HG03108 (cell line): Measurements from ENCODE around the gene PLPPR5.
"Not testable (repeated sequence)": the region's sequence is repeated elsewhere in the genome, so short reads cannot be mapped to it uniquely, and the experiment has no call there.

Experiments used
- ATAC-seq: cut with Tn5 transposase; IDR thresholded peaks from one replicate; pipeline ENCODE4 v1.9.1; 2021; ENCODE audit warnings: moderate library complexity; ENCODE audit not compliant: unreplicated experiment

PLPPR5 gene, protein sequence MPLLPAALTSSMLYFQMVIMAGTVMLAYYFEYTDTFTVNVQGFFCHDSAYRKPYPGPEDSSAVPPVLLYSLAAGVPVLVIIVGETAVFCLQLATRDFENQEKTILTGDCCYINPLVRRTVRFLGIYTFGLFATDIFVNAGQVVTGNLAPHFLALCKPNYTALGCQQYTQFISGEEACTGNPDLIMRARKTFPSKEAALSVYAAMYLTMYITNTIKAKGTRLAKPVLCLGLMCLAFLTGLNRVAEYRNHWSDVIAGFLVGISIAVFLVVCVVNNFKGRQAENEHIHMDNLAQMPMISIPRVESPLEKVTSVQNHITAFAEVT

GRCh38 chr1:99004861-99005442 is at the start of gene PLPPR5:
PLPPR5 (minus strand) TSS chr1:99004861; CDS start chr1:99004671, 190 bp downstream.
- no peak for ATAC-seq

DNA sequence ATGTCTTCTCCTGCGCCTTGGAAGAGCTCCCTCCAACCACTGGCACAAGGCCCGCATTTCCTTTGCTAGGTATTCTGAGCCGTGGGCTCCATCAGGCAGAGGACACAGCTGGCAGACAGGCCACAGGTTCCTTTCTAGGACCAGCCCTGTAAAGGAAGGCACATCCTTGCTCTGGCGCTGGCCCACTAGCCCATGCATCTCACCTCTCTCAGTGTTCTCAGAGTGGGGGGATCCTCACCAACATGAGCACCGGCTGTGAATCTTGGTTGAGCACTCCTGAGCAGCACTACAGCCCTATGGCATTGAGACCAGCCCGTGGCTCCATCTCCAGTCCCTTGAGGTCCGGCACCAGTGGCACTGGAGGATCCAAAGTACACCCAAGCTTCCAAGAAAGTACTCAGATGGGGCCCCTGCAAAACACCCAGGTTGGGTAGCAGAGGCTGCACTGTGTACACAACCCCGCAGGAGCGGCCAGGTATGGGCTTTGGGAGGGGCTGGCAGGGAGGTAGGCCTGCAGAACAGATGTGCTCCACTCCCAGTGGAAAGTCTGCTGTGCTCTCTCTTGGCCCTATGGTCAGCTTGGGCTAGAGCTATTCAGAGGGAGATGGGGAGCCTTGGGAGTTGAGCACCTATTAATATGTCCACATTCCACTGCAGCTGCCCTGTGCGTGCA is 47.1 kb upstream of the PLPPR5 start:
- no peak for ATAC-seq

DNA sequence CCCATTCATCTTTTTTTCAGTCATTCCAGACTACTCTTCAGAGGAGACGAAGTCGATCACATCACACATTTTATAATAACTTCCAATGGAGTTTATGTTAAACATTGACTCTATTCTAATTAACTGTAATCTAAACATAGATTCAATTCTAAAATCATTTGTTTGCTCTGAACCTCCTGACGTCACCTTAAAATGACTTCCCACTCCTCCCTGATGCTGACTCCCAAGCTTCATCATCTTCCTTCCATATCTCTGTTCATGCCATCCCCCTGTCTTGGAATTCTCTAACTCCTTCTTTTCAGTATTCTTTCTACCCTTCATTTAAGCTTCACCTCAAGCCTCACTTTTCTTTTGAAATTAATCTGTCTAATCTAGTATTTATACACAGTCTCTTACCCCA is 45.1 kb upstream of the PLPPR5 start:
- ATAC-seq: no peak

GRCh38 chr1:99036746-99037145 is 32.1 kb upstream of the PLPPR5 start:
- ATAC-seq: not testable (repeated sequence)

GRCh38 chr1:99018313-99018712 is 13.7 kb upstream of the PLPPR5 start:
- ATAC-seq: no peak

DNA sequence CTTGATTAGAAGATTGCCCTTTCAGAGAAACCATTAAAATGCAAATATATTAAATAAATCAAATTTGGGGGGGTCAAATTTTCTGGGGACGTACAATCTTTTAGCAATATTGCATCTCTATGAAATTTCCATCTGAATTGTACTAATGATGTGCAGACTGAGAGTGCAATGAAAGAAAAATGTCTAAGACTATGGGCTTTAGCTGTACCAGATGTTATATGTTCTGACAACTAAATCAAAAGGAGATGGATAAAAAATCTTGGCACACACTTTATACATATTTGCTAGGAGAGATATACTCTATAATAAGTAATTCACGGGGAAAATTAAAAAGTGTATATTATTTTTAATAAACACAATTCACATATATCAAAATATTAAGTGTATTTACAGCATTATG is 13.0 kb upstream of the PLPPR5 start:
- ATAC-seq: no peak

DNA sequence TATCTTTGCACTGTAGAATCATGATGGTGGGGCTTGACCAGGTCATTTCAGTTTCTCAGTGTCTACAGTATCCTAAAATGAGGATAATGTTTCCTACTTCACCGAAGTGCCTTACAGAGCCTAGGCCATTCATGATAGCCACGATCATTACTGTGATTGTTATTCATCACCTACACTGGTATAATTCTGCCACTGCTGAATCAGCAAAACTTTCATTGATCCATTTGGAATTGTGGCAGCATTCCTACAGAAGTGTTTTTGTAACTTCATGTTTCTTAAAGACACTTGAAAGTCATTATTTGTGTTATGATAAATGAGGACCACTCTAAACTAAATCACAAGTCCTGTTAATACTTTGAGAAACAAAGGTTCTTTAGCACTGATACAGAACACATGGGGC is 6.0 kb upstream of the PLPPR5 start:
- ATAC-seq: no peak

DNA sequence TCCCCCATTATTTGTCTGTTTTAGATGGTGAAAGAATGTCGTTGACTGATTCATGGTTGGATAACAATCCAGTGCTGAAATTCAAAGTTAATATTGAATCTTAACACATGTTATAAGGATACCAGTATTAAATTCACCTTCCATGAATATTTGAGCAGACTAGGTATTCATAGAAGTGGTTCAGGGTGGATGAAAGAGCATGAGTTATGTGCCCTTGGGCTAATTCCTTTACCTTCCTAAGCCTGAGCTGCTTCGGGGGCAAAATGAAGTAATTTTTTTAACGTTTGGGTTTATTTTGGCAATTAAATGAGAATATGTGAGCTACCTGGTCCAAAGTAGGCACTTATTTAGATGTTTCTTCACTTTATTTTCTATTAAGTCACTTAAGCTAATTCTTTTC is 2.7 kb upstream of the PLPPR5 start:
- no peak for ATAC-seq

- no peak for ATAC-seq
These were observed 879 bp upstream of the PLPPR5 start for GRCh38 chr1:99005537-99005942.

DNA sequence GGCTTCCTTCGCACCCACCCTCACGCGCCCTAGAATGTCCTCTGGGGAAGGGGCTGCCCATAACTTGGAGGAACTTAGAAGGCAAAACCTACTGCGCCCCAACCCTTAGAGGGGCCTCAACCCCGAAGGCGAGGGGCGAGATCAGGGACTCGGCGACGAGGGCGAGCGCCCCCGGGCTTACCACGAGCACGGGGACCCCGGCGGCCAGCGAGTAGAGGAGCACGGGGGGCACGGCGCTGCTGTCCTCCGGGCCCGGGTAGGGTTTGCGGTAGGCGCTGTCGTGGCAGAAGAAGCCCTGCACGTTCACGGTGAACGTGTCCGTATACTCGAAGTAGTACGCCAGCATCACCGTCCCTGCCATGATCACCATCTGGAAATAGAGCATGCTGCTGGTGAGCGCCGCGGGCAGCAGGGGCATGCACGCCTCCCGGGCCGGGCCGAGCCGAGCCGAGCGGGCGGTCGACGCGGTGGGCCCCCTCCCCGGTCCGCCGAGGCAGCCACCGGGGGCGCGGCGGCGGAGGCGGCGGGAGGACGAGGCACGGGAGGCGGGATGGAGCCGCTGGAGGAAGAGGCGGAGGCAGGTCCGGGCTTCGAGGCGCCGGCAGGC is 304 bp downstream of the PLPPR5 start:
- ATAC-seq: no peak

DNA sequence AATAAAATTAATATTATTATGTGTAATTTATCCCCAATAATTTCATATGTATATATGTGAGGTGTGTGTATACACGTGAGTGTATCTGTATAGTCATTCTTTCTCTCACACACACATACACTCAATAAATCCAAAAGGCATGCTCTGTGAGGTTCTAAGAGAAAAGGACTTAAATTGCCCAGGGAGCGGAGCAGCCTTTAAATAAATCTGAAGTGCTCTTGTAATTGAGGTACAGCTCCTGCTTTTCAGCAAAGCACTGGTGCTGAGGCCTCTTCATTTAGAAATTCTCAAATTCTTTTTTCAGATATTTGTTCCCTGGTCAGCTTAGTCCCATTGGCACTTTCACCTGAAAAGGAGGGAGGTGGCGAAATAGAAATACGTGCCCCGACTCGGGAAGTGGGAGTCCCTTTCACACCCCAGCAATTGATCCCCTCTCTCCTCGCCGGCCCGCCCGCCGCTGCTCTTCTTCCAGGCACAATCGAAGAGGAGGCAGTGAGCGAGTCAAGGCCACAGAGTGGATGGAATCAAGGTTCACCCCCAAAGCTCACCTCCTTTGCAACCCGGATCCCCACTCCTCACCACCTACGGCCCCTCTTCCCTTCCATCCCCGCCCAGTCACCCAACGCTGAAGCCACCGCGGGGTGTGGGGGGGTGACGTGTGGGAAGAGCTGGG is 944 bp downstream of the PLPPR5 start:
- no peak for ATAC-seq

- ATAC-seq: no peak
These were observed 11.8 kb downstream of the PLPPR5 start for GRCh38 chr1:98992844-98993243.

DNA sequence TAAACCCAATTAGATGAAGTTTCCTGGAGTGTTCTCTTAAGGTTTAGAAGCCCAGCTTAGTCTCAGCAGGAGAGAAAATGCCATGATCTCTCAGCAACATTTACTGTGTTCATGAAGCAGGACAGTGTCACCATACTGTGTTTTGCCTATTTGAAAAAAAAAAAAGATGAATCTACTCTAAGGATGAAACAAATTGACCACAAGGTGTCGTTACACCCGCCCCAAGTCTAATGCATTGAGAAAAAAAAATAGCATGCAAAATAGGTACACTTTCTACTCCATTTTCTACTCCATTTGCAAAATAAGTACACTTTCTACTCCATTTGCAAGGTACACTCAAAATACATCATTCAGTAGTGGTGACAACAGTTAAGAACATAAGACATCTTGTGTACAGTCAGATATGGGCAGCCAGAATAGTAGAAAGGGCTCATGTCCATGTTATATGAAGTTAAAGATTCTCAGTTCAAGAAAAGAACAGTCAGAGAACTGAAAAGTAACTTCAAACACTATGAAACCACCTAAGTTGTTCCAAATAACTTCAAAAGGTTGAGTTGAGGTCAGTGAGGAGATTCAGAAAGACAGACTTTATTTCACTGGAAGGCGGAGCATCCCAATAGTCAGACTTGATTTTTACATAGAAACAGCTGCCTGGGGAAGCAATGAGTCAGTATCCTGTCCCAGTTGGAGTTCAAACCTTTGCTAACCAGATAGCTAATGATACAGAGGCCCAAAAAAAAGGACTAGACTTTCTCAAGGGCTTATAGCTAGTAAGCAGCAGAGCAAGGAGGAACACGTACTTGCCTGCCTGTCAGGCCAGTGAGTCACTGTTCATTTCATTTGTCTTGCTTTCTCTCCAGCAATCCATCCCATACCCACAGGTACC is 13.3 kb downstream of the PLPPR5 start:
- ATAC-seq: no peak

DNA sequence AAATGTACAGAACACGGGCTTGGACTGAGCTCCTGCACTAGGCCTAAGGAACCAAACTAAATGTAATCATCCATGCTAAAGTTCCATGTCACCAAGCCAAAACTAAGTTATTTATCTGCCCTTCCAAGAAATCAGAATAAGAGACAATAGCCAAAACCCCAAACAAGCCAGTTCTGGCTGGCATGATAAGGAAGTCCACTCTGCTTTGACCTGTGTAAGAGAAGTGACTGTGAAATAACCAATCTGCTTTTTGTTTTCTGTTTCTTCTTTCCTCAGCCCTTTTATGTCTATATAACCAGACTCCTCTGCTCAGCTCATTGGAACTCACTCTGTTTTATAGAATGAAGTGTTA is 15.1 kb downstream of the PLPPR5 start:
- ATAC-seq: no peak

- peak; percentile 43 for ATAC-seq
These were observed 15.6 kb downstream of the PLPPR5 start for GRCh38 chr1:98988904-98989555.

GRCh38 chr1:98985687-98986086 is 19.0 kb downstream of the PLPPR5 start:
- ATAC-seq: no peak

- ATAC-seq: no peak
These were observed 22.6 kb downstream of the PLPPR5 start for GRCh38 chr1:98981917-98982513.

- ATAC-seq: no peak
These were observed 25.2 kb downstream of the PLPPR5 start for GRCh38 chr1:98979463-98979862.

GRCh38 chr1:98975810-98976209 is 28.9 kb downstream of the PLPPR5 start:
- ATAC-seq: no peak
